H1 (cell line): ENCODE data around the gene CNFN. TPM values are rescaled to one million over a fixed set of nuclear protein-coding genes. Genes with fewer than 3 reads are reported as not detected.

Experiments
- CTCF ChIA-PET: fragments of 300-600 bp; sonication (Branson Sonifier 250); formaldehyde crosslinking; loops from one replicate; lab custom pipeline; 2021; ENCODE audit not compliant: partially characterized antibody; lab: Charles Lee
- POLR2A ChIA-PET: fragments of 300-600 bp; sonication (Branson Sonifier 250); formaldehyde crosslinking; loops from one replicate; lab custom pipeline; 2021; ENCODE audit warnings: inconsistent platforms; ENCODE audit not compliant: partially characterized antibody; lab: Charles Lee
- DNase-seq, 2 experiments: peaks; one replicate each; pipeline versions ENCODE4 v3.0.0 to v3.0.0-alpha.2; 2010 to 2022; ENCODE audit warnings: low spot score in 2 of 2, low read depth in 1 of 2, mixed read lengths in 1 of 2
- FAIRE-seq: peaks from 2 replicates; lab custom pipeline; 2011; peaks lifted over from hg19 to GRCh38; lab: Jason Lieb, UNC
- H2AFZ ChIP-seq: 2 replicates; pipeline ENCODE4 v1.8.1; 2012; ENCODE audit warnings: low read length, inconsistent platforms
- H2AK5ac ChIP-seq: 2 replicates; pipeline ENCODE4 v1.6.1; 2013; ENCODE audit warnings: low read depth, low read length
- H2BK120ac ChIP-seq: replicated peaks from 2 replicates; pipeline ENCODE3; 2013; ENCODE audit warnings: low read depth, low read length, inconsistent platforms
- H2BK12ac ChIP-seq: 2 replicates; pipeline ENCODE4 v1.6.1; 2013; ENCODE audit warnings: low read depth, low read length
- H2BK15ac ChIP-seq: 2 replicates; pipeline ENCODE4 v1.6.1; 2013; ENCODE audit warnings: low read length
- H2BK20ac ChIP-seq: 2 replicates; pipeline ENCODE4 v1.6.1; 2013; ENCODE audit warnings: low read length
- H2BK5ac ChIP-seq: 2 replicates; pipeline ENCODE4 v1.6.1; 2013; ENCODE audit warnings: low read depth, low read length
- H3K14ac ChIP-seq: 2 replicates; pipeline ENCODE4 v1.6.1; 2013; ENCODE audit warnings: inconsistent platforms; ENCODE audit not compliant: insufficient read length
- H3K18ac ChIP-seq: 2 replicates; pipeline ENCODE4 v1.6.1; 2013; ENCODE audit warnings: low read length; ENCODE audit errors: extremely low read depth
- H3K23ac ChIP-seq: 2 replicates; pipeline ENCODE4 v1.6.1; 2013; ENCODE audit warnings: inconsistent platforms; ENCODE audit not compliant: insufficient read length
- H3K23me2 ChIP-seq: 2 replicates; pipeline ENCODE4 v1.6.1; 2013; ENCODE audit warnings: low read depth, low read length
- H3K27ac ChIP-seq: 2 replicates; pipeline ENCODE4 v1.6.1; 2011; ENCODE audit warnings: low read depth, low read length, inconsistent platforms
- H3K27me3 ChIP-seq, 4 experiments: replicated peaks in 1 of 4; 1 replicate in 1 of 4; 2 replicates in 3 of 4; pipeline versions ENCODE4 v1.6.1 to v1.8.1; 2011 to 2013; ENCODE audit warnings: low read length in 3 of 4, mild to moderate bottlenecking in 3 of 4, inconsistent platforms in 2 of 4, mixed read lengths in 2 of 4, moderate library complexity in 1 of 4; ENCODE audit not compliant: control insufficient read depth in 3 of 4, insufficient read depth in 3 of 4; ENCODE audit errors: extremely low read depth in 1 of 4
- H3K36me3 ChIP-seq, 4 experiments: 2 replicates each; pipeline versions ENCODE4 v1.6.1 to v1.8.1; 2011 to 2013; ENCODE audit warnings: mild to moderate bottlenecking in 4 of 4, low read length in 3 of 4, moderate library complexity in 2 of 4, control low read depth in 1 of 4, inconsistent platforms in 1 of 4; ENCODE audit not compliant: insufficient read depth in 4 of 4, control insufficient read depth in 2 of 4
- H3K4ac ChIP-seq: replicated peaks from 2 replicates; pipeline ENCODE3; 2013; ENCODE audit warnings: low read length, low read depth, mixed read lengths, inconsistent platforms; ENCODE audit not compliant: insufficient read length
- H3K4me1 ChIP-seq, 4 experiments: replicated peaks in 1 of 4; 1 replicate in 1 of 4; 2 replicates in 3 of 4; pipeline versions ENCODE4 v1.6.1 to v1.8.1; 2011 to 2013; ENCODE audit warnings: low read length in 3 of 4, inconsistent platforms in 2 of 4, mixed read lengths in 1 of 4; ENCODE audit not compliant: insufficient read depth in 4 of 4, control insufficient read depth in 3 of 4
- H3K4me2 ChIP-seq, 2 experiments: 2 replicates each; pipeline versions ENCODE4 v1.6.1 to v1.8.1; 2011 to 2013; ENCODE audit warnings: low read depth in 2 of 2, low read length in 2 of 2, control low read depth in 1 of 2, inconsistent platforms in 1 of 2, mild to moderate bottlenecking in 1 of 2; ENCODE audit not compliant: insufficient read depth in 1 of 2
- H3K4me3 ChIP-seq, 4 experiments: fragments of 200-600, 300-600 bp in 1 of 4; sonication (generic), shearing (Covaris generic), sonication (Bioruptor Twin) in 1 of 4; 2 replicates each; pipeline versions ENCODE4 v1.5.1 to v1.8.1; 2011 to 2016; ENCODE audit warnings: low read length in 4 of 4, low read depth in 3 of 4, control low read depth in 2 of 4, inconsistent platforms in 2 of 4, mild to moderate bottlenecking in 2 of 4, mixed read lengths in 1 of 4, moderate library complexity in 1 of 4; ENCODE audit not compliant: insufficient read depth in 2 of 4; ENCODE audit errors: extremely low read depth in 1 of 4
- H3K56ac ChIP-seq: replicated peaks from 2 replicates; pipeline ENCODE3; 2013; ENCODE audit warnings: low read depth, mild to moderate bottlenecking, mixed read lengths, low read length, inconsistent platforms; ENCODE audit not compliant: insufficient read length
- H3K79me1 ChIP-seq: 2 replicates; pipeline ENCODE4 v1.6.1; 2013; ENCODE audit warnings: low read depth, low read length, control low read depth
- H3K79me2 ChIP-seq, 2 experiments: 2 replicates each; pipeline versions ENCODE4 v1.6.1 to v1.8.1; 2012 to 2013; ENCODE audit warnings: low read length in 2 of 2, mild to moderate bottlenecking in 2 of 2, inconsistent platforms in 1 of 2; ENCODE audit not compliant: insufficient read depth in 2 of 2, control insufficient read depth in 1 of 2
- H3K9ac ChIP-seq, 4 experiments: replicated peaks in 1 of 4; 1 replicate in 1 of 4; 2 replicates in 3 of 4; pipeline versions ENCODE4 v1.6.1 to v1.8.1; 2011 to 2013; ENCODE audit warnings: low read depth in 3 of 4, low read length in 3 of 4, control low read depth in 2 of 4, mild to moderate bottlenecking in 2 of 4, moderate library complexity in 2 of 4, inconsistent platforms in 1 of 4; ENCODE audit errors: extremely low read depth in 1 of 4
- H3K9me3 ChIP-seq, 2 experiments: 2 replicates each; pipeline versions ENCODE4 v1.6.1 to v1.8.1; 2012 to 2013; ENCODE audit warnings: mild to moderate bottlenecking in 2 of 2, moderate library complexity in 2 of 2, control low read depth in 1 of 2, inconsistent platforms in 1 of 2, low read depth in 1 of 2, low read length in 1 of 2, mixed read lengths in 1 of 2; ENCODE audit not compliant: insufficient read depth in 2 of 2
- H4K20me1 ChIP-seq, 2 experiments: replicated peaks in 1 of 2; 2 replicates each; pipeline versions ENCODE3 to v1.8.1; 2011 to 2013; ENCODE audit warnings: inconsistent platforms in 2 of 2, low read length in 2 of 2, mild to moderate bottlenecking in 1 of 2; ENCODE audit not compliant: insufficient read depth in 2 of 2, control insufficient read depth in 1 of 2
- H4K5ac ChIP-seq: 2 replicates; pipeline ENCODE4 v1.6.1; 2013; ENCODE audit warnings: low read length, low read depth, mixed read lengths, inconsistent platforms; ENCODE audit not compliant: insufficient read length
- H4K8ac ChIP-seq: 2 replicates; pipeline ENCODE4 v1.8.0; 2013; ENCODE audit warnings: mild to moderate bottlenecking, moderate library complexity, low read length, inconsistent platforms; ENCODE audit not compliant: insufficient read depth; ENCODE audit errors: extremely low read depth
- H4K91ac ChIP-seq: replicated peaks from 2 replicates; pipeline ENCODE3; 2013; ENCODE audit warnings: low read length, mixed read lengths, inconsistent platforms; ENCODE audit not compliant: insufficient read length
- GABPA ChIP-seq: IDR thresholded peaks from 2 replicates; pipeline ENCODE4 v1.6.1; 2011; ENCODE audit warnings: mild to moderate bottlenecking, low read length, moderate library complexity, borderline replicate concordance; ENCODE audit not compliant: insufficient read depth
- RAD21 ChIP-seq, 2 experiments: IDR thresholded peaks in 1 of 2; conservative IDR thresholded peaks in 1 of 2; 2 replicates each; pipeline ENCODE4 v1.6.1; 2011; ENCODE audit warnings: low read depth in 2 of 2, low read length in 2 of 2, improper control_type of control experiment in 1 of 2, inconsistent platforms in 1 of 2, mild to moderate bottlenecking in 1 of 2, moderate library complexity in 1 of 2
- RBBP5 ChIP-seq: IDR thresholded peaks from 2 replicates; pipeline ENCODE4 v1.7.1; 2012; ENCODE audit warnings: low read depth, mild to moderate bottlenecking, inconsistent platforms, low read length, moderate library complexity, borderline replicate concordance
- RFX5 ChIP-seq: IDR thresholded peaks from 2 replicates; pipeline ENCODE4 v1.6.1; 2011; ENCODE audit warnings: low read depth, low read length, improper control_type of control experiment, borderline replicate concordance
- SP1 ChIP-seq: IDR thresholded peaks from 2 replicates; pipeline ENCODE4 v1.6.1; 2011; ENCODE audit warnings: low read depth, low read length
- TAF1 ChIP-seq: IDR thresholded peaks from 2 replicates; pipeline ENCODE4 v1.6.1; 2011; ENCODE audit warnings: mild to moderate bottlenecking, low read depth, low read length
- WGBS, 2 experiments: shearing (Covaris generic) in 1 of 2; methylation state at CpG; one replicate each; pipeline versions ENCODE4 v1.1.6 to v1.1.7; 2013 to 2015; ENCODE audit warnings: low lambda C conversion rate in 2 of 2, mixed read lengths in 2 of 2, inconsistent platforms in 1 of 2, low coverage in 1 of 2, missing lambda C conversion rate in 1 of 2; ENCODE audit not compliant: insufficient replicate concordance in 2 of 2, insufficient coverage in 1 of 2, insufficient read length in 1 of 2; ENCODE audit errors: extremely low coverage in 1 of 2, missing lambda C conversion rate in 1 of 2; 5-methylcytosine and 5-hydroxymethylcytosine counted together
- polyA plus RNA-seq, 7 experiments: library from polyadenylated mRNA; depleted of rRNA in 3 of 7; stranded (reverse) in 5 of 7; unstranded in 2 of 7; fragments of >200 nt in 5 of 7; fragments of 200-250 nt in 2 of 7; gene quantifications; 1 replicate in 5 of 7; 2 replicates in 1 of 7; 4 replicates in 1 of 7; pipeline versions ENCODE4 v1.2.1 to v1.2.3, GENCODE V29; 2011 to 2013; ENCODE audit warnings: missing spikeins in 2 of 7, mixed read lengths in 2 of 7
- total RNA-seq: library from RNA; stranded (reverse); fragmentation: NEBNext Ultra II Directional; extraction: Animal tissue kit (Norgen Biotek cat#: 25700); gene quantifications from 2 replicates; pipeline ENCODE4 v1.2.1, GENCODE V29; 2021
- TF ChIP-seq, protein P1 (sequence below), 3 experiments: IDR thresholded peaks; 1 replicate in 2 of 3; 2 replicates in 1 of 3; pipeline versions ENCODE4 v1.5.1 to v1.6.1; 2011; ENCODE audit warnings: low read length in 3 of 3, mild to moderate bottlenecking in 3 of 3, inconsistent platforms in 2 of 3, low read depth in 1 of 3, moderate library complexity in 1 of 3; ENCODE audit not compliant: insufficient read depth in 1 of 3; ENCODE audit errors: control extremely low read depth in 1 of 3
- TF ChIP-seq, protein P2 (sequence below): IDR thresholded peaks from 2 replicates; pipeline ENCODE4 v1.6.1; 2012; ENCODE audit warnings: inconsistent platforms

Gene CNFN
- total and polyA plus RNA-seq, 2 of the 8 experiments (the other 6 are each of a cell fraction or from before 2014, with no cell fraction given) = 8.9 to 31.5 TPM

DNA sequence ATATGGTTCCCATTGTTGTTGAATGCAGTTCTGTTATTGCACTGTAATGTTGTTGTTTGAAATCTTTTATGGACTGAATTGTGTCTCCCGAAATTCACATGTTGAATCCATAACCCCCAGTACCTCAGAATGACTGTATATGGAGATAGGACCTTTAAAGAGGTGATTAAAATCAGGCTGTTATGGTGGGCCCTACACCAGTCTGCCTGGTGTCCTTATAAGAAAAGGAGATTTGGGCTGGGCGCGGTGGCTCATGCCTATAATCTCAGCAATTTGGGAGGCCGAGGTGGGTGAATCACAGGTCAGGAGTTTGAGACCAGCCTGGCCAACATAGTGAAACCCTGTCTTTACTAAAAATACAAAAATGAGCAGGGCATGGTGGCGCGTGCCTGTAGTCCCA lies 45.2 kb upstream of the CNFN start:
- Histone ChIP-seq H4K8ac (no peak overlapping the region), H3K27ac (no peak overlapping the region), H3K9me3 (no peaks in the 10 kb centered on the region), H3K4me1 (peaks cover 0 to 2% (median 1%) of the 10 kb centered on the region in 4 experiments; a peak in 1 of 7 replicates), H3K36me3 (no peaks in the 10 kb centered on the region), H4K5ac (no peak overlapping the region), H4K91ac (no peak overlapping the region), H3K79me1 (no peaks in the 10 kb centered on the region), H2AFZ (no peak overlapping the region), H2BK20ac (no peak overlapping the region), H3K27me3 (no peaks in the 10 kb centered on the region; a peak in 2 of 7 replicates), H3K18ac (no peak overlapping the region), H2BK120ac (no peak overlapping the region), H3K14ac (no peak overlapping the region), H3K4me2 (no peak overlapping the region)
- CTCF ChIA-PET = interaction anchor here (0.7 to 6.7 kb wide), 8 partner anchors 9 to 94 kb away, joined by 3 to 101 read pairs (median 5); partner anchors contain the start of gene LIPE
- FAIRE-seq (no peak), DNase-seq (no peak)
- POLR2A ChIA-PET = interaction anchor here (3.7 kb wide), 1 partner anchor 11 kb away, joined by 24 read pairs; no protein-coding TSS in a partner anchor
- WGBS, 2 experiments = 89% methylated on average over 6 of the region's 6 CpGs; no CpG with 5 or more reads in 1 of the 2 experiments
- TF ChIP-seq, protein P1, sequence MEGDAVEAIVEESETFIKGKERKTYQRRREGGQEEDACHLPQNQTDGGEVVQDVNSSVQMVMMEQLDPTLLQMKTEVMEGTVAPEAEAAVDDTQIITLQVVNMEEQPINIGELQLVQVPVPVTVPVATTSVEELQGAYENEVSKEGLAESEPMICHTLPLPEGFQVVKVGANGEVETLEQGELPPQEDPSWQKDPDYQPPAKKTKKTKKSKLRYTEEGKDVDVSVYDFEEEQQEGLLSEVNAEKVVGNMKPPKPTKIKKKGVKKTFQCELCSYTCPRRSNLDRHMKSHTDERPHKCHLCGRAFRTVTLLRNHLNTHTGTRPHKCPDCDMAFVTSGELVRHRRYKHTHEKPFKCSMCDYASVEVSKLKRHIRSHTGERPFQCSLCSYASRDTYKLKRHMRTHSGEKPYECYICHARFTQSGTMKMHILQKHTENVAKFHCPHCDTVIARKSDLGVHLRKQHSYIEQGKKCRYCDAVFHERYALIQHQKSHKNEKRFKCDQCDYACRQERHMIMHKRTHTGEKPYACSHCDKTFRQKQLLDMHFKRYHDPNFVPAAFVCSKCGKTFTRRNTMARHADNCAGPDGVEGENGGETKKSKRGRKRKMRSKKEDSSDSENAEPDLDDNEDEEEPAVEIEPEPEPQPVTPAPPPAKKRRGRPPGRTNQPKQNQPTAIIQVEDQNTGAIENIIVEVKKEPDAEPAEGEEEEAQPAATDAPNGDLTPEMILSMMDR (IDR thresholded peaks at IDR 0.05; ENCODE audit: control extremely low read depth in 1 of 3, insufficient read depth in 1 of 3, low read depth in 1 of 3, low read length in 3 of 3) = no peak
- no peak for TF ChIP-seq RBBP5
- no peak for TF ChIP-seq TAF1
- no peak for TF ChIP-seq RFX5
- TF ChIP-seq, protein P2, sequence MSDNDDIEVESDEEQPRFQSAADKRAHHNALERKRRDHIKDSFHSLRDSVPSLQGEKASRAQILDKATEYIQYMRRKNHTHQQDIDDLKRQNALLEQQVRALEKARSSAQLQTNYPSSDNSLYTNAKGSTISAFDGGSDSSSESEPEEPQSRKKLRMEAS = no peak
- TF ChIP-seq SP1 = no peak
- TF ChIP-seq RAD21 (IDR thresholded peaks at IDR 0.05 in 1 of 2, conservative IDR thresholded peaks at IDR 0.05 in 1 of 2; ENCODE audit: low read depth in 2 of 2, low read length in 2 of 2) = no peak
- no peak for TF ChIP-seq GABPA
- TF ChIP-seq, all 59 proteins: peak for 0
- Histone ChIP-seq H2BK12ac (no peak overlapping the region), H3K79me2 (no peaks in the 10 kb centered on the region), H3K4ac (no peak overlapping the region), H2AK5ac (no peak overlapping the region), H4K20me1 (no peaks in the 10 kb centered on the region), H3K23me2 (no peaks in the 10 kb centered on the region), H3K56ac (no peak overlapping the region), H2BK5ac (no peak overlapping the region), H2BK15ac (no peak overlapping the region), H3K9ac (no peak overlapping the region), H3K4me3 (no peak overlapping the region), H3K23ac (no peak overlapping the region)
